HL-60 (cell line): ENCODE results near the gene ATP13A1.
"Not testable (repeated sequence)": the region's sequence is repeated elsewhere in the genome, so short reads cannot be mapped to it uniquely, and the experiment has no call there.

ENCODE experiments used
- GABPA ChIP-seq: IDR thresholded peaks from 2 replicates; pipeline ENCODE4 v1.6.1; 2012; ENCODE audit warnings: low read depth
- POLR2AphosphoS5 ChIP-seq: IDR thresholded peaks from 2 replicates; pipeline ENCODE4 v1.6.1; 2012; ENCODE audit warnings: low read depth
- TF ChIP-seq, protein P1 (sequence below): IDR thresholded peaks from one replicate; pipeline ENCODE4 v1.5.1; 2011; ENCODE audit warnings: low read length, control low read depth, inconsistent platforms; ENCODE audit not compliant: insufficient read depth
- TF ChIP-seq, protein P2 (sequence below): IDR thresholded peaks from 2 replicates; pipeline ENCODE4 v1.6.1; 2012; ENCODE audit warnings: low read depth; ENCODE audit not compliant: insufficient replicate concordance

DNA sequence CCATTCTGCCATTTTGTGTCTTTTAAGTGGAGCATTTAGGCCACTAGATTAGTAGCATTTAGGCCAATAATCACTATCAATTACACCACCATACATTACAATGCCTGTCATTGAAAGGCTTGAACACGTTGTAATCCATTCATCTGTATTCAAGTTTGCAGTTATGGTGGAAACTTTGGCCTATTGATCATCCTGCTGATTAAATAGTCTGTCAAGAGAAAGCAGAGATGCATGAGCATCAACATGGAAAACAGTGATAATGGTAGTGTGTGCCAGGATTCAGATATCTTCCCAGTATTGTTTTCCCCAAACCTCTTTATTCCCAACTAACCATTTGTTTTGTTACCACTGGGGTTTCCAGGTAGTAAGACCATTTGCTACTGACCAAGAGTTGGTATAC, 37.0 kb upstream of the ATP13A1 start:
- TF ChIP-seq, protein P1, sequence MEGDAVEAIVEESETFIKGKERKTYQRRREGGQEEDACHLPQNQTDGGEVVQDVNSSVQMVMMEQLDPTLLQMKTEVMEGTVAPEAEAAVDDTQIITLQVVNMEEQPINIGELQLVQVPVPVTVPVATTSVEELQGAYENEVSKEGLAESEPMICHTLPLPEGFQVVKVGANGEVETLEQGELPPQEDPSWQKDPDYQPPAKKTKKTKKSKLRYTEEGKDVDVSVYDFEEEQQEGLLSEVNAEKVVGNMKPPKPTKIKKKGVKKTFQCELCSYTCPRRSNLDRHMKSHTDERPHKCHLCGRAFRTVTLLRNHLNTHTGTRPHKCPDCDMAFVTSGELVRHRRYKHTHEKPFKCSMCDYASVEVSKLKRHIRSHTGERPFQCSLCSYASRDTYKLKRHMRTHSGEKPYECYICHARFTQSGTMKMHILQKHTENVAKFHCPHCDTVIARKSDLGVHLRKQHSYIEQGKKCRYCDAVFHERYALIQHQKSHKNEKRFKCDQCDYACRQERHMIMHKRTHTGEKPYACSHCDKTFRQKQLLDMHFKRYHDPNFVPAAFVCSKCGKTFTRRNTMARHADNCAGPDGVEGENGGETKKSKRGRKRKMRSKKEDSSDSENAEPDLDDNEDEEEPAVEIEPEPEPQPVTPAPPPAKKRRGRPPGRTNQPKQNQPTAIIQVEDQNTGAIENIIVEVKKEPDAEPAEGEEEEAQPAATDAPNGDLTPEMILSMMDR: not testable (repeated sequence)
- TF ChIP-seq POLR2AphosphoS5, GABPA: not testable (repeated sequence)
- TF ChIP-seq, protein P2, sequence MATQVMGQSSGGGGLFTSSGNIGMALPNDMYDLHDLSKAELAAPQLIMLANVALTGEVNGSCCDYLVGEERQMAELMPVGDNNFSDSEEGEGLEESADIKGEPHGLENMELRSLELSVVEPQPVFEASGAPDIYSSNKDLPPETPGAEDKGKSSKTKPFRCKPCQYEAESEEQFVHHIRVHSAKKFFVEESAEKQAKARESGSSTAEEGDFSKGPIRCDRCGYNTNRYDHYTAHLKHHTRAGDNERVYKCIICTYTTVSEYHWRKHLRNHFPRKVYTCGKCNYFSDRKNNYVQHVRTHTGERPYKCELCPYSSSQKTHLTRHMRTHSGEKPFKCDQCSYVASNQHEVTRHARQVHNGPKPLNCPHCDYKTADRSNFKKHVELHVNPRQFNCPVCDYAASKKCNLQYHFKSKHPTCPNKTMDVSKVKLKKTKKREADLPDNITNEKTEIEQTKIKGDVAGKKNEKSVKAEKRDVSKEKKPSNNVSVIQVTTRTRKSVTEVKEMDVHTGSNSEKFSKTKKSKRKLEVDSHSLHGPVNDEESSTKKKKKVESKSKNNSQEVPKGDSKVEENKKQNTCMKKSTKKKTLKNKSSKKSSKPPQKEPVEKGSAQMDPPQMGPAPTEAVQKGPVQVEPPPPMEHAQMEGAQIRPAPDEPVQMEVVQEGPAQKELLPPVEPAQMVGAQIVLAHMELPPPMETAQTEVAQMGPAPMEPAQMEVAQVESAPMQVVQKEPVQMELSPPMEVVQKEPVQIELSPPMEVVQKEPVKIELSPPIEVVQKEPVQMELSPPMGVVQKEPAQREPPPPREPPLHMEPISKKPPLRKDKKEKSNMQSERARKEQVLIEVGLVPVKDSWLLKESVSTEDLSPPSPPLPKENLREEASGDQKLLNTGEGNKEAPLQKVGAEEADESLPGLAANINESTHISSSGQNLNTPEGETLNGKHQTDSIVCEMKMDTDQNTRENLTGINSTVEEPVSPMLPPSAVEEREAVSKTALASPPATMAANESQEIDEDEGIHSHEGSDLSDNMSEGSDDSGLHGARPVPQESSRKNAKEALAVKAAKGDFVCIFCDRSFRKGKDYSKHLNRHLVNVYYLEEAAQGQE: not testable (repeated sequence)
